Neural progenitor cell (in vitro differentiated cells): ENCODE results near the gene TCF7.

ENCODE experiments used
- EZH2 ChIP-seq: fragments of 200-600 bp; sonication (generic); IDR thresholded peaks from 2 replicates; pipeline ENCODE4 v1.6.1; 2017; ENCODE audit warnings: antibody characterized with exemption, mild to moderate bottlenecking, moderate library complexity
- EZH2phosphoT487 ChIP-seq: fragments of 200-600 bp; sonication (generic); IDR thresholded peaks from 2 replicates; pipeline ENCODE4 v1.6.1; 2017; ENCODE audit warnings: antibody characterized with exemption
- TF ChIP-seq, protein P1 (sequence below): fragments of 200-600 bp; sonication (generic); IDR thresholded peaks from 2 replicates; pipeline ENCODE4 v1.5.1; 2017; ENCODE audit warnings: antibody characterized with exemption, mild to moderate bottlenecking

DNA sequence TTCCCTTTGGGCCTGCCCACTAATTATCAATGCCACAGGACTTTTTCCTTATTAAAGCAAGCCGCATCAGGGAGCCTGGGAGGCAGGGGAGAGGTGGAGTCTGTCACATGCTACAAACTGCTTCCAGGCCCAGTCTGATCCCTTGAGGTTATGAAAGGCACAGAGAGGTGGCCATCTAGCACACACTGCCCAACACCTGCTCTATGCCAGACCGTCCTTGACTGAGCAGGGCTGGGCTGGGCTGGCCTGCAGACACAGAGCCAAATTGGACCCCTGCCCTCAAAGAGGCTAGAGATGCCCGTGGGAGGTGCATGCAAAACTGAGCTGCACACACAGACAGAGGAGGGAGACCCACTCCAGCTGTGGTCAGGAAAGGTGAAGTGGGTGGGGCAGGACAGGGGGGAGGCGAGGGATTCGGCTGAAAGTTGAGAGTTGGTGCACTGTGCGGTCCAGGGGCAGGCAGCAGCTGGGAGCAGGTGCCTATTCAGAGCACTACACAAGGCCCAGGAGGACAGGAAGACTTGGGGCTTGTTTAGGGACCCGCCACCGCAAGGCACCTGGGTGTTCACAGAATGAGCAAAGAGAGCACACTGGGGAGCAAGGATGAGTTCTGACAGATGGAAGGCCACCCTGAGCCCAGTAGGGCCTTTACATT lies 36.4 kb upstream of the TCF7 start:
- TF ChIP-seq, protein P1, sequence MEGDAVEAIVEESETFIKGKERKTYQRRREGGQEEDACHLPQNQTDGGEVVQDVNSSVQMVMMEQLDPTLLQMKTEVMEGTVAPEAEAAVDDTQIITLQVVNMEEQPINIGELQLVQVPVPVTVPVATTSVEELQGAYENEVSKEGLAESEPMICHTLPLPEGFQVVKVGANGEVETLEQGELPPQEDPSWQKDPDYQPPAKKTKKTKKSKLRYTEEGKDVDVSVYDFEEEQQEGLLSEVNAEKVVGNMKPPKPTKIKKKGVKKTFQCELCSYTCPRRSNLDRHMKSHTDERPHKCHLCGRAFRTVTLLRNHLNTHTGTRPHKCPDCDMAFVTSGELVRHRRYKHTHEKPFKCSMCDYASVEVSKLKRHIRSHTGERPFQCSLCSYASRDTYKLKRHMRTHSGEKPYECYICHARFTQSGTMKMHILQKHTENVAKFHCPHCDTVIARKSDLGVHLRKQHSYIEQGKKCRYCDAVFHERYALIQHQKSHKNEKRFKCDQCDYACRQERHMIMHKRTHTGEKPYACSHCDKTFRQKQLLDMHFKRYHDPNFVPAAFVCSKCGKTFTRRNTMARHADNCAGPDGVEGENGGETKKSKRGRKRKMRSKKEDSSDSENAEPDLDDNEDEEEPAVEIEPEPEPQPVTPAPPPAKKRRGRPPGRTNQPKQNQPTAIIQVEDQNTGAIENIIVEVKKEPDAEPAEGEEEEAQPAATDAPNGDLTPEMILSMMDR: no peak
- TF ChIP-seq EZH2phosphoT487: no peak
- no peak for TF ChIP-seq EZH2
